Fibroblast of lung (primary cell): Measurements from ENCODE around the gene NIPAL3.

Experiments used
- CTCF ChIP-seq, 2 donors: IDR thresholded peaks in 1 of 2; conservative IDR thresholded peaks in 1 of 2; 1 replicate in 1 of 2; 2 replicates in 1 of 2; pipeline ENCODE4 v1.5.1; 2011 to 2012; ENCODE audit warnings: low read length in 2 of 2, control low read depth in 1 of 2, inconsistent platforms in 1 of 2, low read depth in 1 of 2, mild to moderate bottlenecking in 1 of 2
- EZH2 ChIP-seq: IDR thresholded peaks from 2 replicates; pipeline ENCODE4 v1.5.1; 2012; ENCODE audit warnings: low read length, control low read depth, mild to moderate bottlenecking; ENCODE audit errors: missing control alignments

- TF ChIP-seq CTCF (conservative IDR thresholded peaks at IDR 0.05 in 1 of 2, IDR thresholded peaks at IDR 0.05 in 1 of 2; ENCODE audit: low read depth in 1 of 2, low read length in 2 of 2) (no peak), EZH2 (no peak)
These were observed 68.6 kb downstream of the NIPAL3 start for GRCh38 chr1:24484199-24484598.
